B cell (primary cell): ENCODE data around the gene FREM2.

Experiments
- CTCF ChIP-seq: fragments of 200-600 bp; IDR thresholded peaks from one replicate; pipeline ENCODE4 v1.8.0; 2022; ENCODE audit warnings: antibody characterized with exemption, mild to moderate bottlenecking
- EZH2 ChIP-seq: IDR thresholded peaks from 2 replicates; pipeline ENCODE4 v1.6.1; 2012; ENCODE audit warnings: borderline replicate concordance, low read depth, mild to moderate bottlenecking, moderate library complexity, low read length; ENCODE audit not compliant: insufficient read depth, poor library complexity, severe bottlenecking

GRCh38 chr13:38826182-38826813 is 139.4 kb downstream of the FREM2 start:
- TF ChIP-seq CTCF (no peak), EZH2 (no peak)
